ENCODE measurements around the gene PALLD. TPM values are rescaled to one million over a fixed set of nuclear protein-coding genes. Genes with fewer than 3 reads are reported as not detected.

PALLD gene
- total RNA-seq, 1 donor from 2014 or later = 85.7 TPM

DNA sequence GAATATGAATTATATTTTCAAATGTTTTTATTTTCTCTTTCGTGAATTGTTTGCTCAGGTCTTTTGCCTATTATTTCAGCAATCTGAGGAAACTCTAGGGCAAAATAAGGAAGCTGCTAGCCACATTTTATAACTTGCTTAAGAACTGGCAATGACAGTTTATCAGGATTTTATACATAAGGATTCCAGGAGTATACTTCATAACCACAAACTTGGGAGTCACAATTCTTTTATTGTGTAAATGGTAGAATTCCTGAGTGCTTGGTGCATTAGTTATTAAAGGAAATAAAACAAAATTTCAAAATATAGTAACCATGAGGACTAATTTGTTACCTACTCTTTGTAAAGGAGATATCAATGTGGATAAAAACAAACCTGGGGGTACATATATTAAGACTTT is 54.4 kb downstream of the PALLD start:
- Histone ChIP-seq H3K27me3 (no peaks in the 10 kb centered on the region), H3K4me2 (no peak overlapping the region), H3K79me2 (ENCODE audit: low read depth) (no peaks in the 10 kb centered on the region), H3F3A (ENCODE audit: low read depth) (no peaks in the 10 kb centered on the region), H3K4me1 (peaks cover 8% of the 10 kb centered on the region), H3K9me3 (ENCODE audit: low read depth) (no peaks in the 10 kb centered on the region), H3K9ac (no peak overlapping the region), H3K27ac (no peak overlapping the region), H2AFZ (replicated peaks) (no peak overlapping the region), H3K4me3 (no peak overlapping the region), H3K36me3 (no peaks in the 10 kb centered on the region), H4K20me1 (ENCODE audit: low read depth) (no peaks in the 10 kb centered on the region)
- peaks cover 25% of the 10 kb centered on the region for H3K4me1 Mint-ChIP-seq
- no peak overlapping the region for H3K27ac Mint-ChIP-seq
- no peak overlapping the region for H3K4me3 Mint-ChIP-seq
- peaks cover 2% of the 10 kb centered on the region for H3K27me3 Mint-ChIP-seq (ENCODE audit: insufficient read depth, low read depth)
- TF ChIP-seq EZH2phosphoT487 (IDR thresholded peaks at IDR 0.05) = no peak
- no peak for TF ChIP-seq EZH2 (IDR thresholded peaks at IDR 0.05)
- TF ChIP-seq, protein P1, sequence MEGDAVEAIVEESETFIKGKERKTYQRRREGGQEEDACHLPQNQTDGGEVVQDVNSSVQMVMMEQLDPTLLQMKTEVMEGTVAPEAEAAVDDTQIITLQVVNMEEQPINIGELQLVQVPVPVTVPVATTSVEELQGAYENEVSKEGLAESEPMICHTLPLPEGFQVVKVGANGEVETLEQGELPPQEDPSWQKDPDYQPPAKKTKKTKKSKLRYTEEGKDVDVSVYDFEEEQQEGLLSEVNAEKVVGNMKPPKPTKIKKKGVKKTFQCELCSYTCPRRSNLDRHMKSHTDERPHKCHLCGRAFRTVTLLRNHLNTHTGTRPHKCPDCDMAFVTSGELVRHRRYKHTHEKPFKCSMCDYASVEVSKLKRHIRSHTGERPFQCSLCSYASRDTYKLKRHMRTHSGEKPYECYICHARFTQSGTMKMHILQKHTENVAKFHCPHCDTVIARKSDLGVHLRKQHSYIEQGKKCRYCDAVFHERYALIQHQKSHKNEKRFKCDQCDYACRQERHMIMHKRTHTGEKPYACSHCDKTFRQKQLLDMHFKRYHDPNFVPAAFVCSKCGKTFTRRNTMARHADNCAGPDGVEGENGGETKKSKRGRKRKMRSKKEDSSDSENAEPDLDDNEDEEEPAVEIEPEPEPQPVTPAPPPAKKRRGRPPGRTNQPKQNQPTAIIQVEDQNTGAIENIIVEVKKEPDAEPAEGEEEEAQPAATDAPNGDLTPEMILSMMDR (IDR thresholded peaks at IDR 0.05) = no peak
- H3K36me3 Mint-ChIP-seq = no peaks in the 10 kb centered on the region
- H3K9me3 Mint-ChIP-seq = no peaks in the 10 kb centered on the region
- no peak for DNase-seq (ENCODE audit: low spot score)

DNA sequence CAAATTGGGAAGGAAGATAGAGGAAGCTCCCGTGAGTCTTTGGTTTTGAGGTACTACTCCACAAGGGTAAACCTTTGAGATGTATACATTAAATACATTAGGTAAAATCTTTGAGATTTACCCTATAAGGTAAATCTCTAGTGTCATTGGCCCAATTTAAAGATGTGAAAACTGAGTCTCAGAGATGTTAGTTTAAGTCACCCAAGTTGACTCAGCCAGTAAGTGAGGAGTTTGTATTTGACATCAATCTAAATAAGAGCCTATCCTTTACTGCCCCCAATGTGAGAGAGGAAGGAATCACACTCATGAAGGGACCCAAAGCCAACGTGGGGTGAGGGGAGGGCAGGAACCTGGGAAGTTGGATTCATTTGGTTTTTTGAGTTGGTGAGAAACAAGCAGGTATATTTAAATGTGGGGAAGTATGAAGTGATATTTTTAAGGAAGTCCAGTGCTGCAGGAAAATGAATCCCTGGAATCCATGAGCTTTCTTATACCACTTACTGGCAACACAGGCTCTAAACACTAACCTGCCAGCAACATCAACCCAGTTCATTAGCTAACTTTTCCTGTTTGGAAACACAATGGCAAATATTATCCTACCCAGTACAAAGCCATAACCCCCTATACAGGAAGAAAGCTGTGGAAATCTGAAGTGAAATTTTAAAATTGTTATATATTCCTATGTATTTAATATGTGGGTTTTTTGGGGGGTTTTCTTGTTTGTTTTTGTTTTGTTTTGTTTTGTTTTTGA is 55.3 kb downstream of the PALLD start:
- Histone ChIP-seq H3K9me3 (ENCODE audit: low read depth) (no peaks in the 10 kb centered on the region), H3K79me2 (ENCODE audit: low read depth) (no peaks in the 10 kb centered on the region), H3K4me3 (no peak overlapping the region), H2AFZ (replicated peaks) (no peak overlapping the region), H3K4me1 (peaks cover 8% of the 10 kb centered on the region), H3F3A (ENCODE audit: low read depth) (no peaks in the 10 kb centered on the region), H3K27ac (no peak overlapping the region), H3K9ac (no peak overlapping the region), H3K27me3 (no peaks in the 10 kb centered on the region), H4K20me1 (ENCODE audit: low read depth) (no peaks in the 10 kb centered on the region), H3K4me2 (no peak overlapping the region), H3K36me3 (no peaks in the 10 kb centered on the region)
- H3K27me3 Mint-ChIP-seq (ENCODE audit: insufficient read depth, low read depth) = peaks cover 2% of the 10 kb centered on the region
- no peak overlapping the region for H3K4me3 Mint-ChIP-seq
- H3K4me1 Mint-ChIP-seq = peaks cover 18% of the 10 kb centered on the region
- TF ChIP-seq, protein P1 (IDR thresholded peaks at IDR 0.05) = peak; percentile 44
- no peak for TF ChIP-seq EZH2 (IDR thresholded peaks at IDR 0.05)
- H3K36me3 Mint-ChIP-seq = no peaks in the 10 kb centered on the region
- DNase-seq (ENCODE audit: low spot score) = peak; percentile 34
- H3K27ac Mint-ChIP-seq = no peak overlapping the region
- no peaks in the 10 kb centered on the region for H3K9me3 Mint-ChIP-seq

DNA sequence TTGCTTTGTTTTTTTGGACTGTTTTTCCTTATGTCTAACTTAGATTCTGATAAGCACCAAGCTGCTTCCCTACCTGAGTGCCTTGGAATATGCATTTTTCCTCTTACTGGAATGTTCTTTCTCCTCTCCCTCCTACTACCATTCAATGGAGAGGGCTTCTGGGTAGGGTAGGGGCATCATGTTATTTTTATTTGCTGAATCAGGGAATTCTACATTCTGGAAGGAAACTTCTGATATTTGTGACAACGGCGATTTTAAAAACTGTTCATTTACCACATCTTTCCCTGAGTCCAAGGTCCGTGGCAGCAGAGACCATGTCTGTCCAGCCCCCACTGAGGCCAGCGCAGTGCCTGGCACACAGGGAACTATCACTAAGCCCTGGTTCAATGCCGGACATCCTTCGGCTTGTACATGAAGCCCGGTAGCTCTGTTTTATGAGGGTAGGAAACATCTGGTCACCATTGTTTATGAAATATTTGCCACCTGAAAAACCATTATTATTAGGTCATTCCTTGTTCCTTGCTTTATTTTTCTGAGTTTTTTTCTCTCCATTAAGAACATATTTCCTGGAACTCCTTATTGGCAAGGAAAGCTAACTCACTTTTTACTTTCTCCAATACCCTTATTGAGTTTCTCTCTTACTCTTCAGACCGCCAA is 57.0 kb downstream of the PALLD start:
- no peaks in the 10 kb centered on the region for H3K9me3 Mint-ChIP-seq
- no peak for DNase-seq (ENCODE audit: low spot score)
- Histone ChIP-seq H3K9ac (no peak overlapping the region), H3F3A (ENCODE audit: low read depth) (no peaks in the 10 kb centered on the region), H3K79me2 (ENCODE audit: low read depth) (no peaks in the 10 kb centered on the region), H2AFZ (replicated peaks) (no peak overlapping the region), H4K20me1 (ENCODE audit: low read depth) (no peaks in the 10 kb centered on the region), H3K4me3 (no peak overlapping the region), H3K9me3 (ENCODE audit: low read depth) (no peaks in the 10 kb centered on the region), H3K27ac (no peak overlapping the region), H3K36me3 (no peaks in the 10 kb centered on the region), H3K4me1 (peaks cover 8% of the 10 kb centered on the region), H3K27me3 (no peaks in the 10 kb centered on the region), H3K4me2 (no peak overlapping the region)
- H3K4me3 Mint-ChIP-seq = no peak overlapping the region
- H3K27me3 Mint-ChIP-seq (ENCODE audit: insufficient read depth, low read depth) = peaks cover 2% of the 10 kb centered on the region
- H3K27ac Mint-ChIP-seq = no peak overlapping the region
- H3K4me1 Mint-ChIP-seq = peaks cover 26% of the 10 kb centered on the region
- no peak for TF ChIP-seq EZH2 (IDR thresholded peaks at IDR 0.05)
- no peaks in the 10 kb centered on the region for H3K36me3 Mint-ChIP-seq

DNA sequence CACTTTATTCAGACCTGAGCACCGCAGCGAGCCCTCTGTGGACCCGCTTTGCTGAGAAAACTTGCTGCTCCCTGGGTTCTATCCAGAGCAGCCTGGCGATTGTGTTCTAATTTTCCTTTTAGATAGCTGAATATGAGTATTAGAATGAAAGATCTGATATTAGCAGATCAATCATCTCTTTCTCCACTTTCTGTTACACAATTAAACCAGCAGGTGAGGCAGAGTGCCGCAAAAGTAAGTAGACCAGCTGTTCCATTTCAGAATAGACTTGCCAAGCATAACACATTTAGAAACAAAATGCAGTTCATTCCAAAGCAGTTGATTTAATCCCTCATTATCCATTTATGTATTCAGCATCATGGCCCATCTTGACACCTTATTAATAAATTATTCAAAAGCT is 58.6 kb downstream of the PALLD start:
- Mint-ChIP-seq H3K4me1 (peaks cover 20% of the 10 kb centered on the region), H3K4me3 (no peak overlapping the region), H3K36me3 (no peaks in the 10 kb centered on the region), H3K27ac (no peak overlapping the region), H3K9me3 (no peaks in the 10 kb centered on the region), H3K27me3 (ENCODE audit: insufficient read depth, low read depth) (peaks cover 2% of the 10 kb centered on the region)
- Histone ChIP-seq H3K36me3 (no peaks in the 10 kb centered on the region), H3F3A (ENCODE audit: low read depth) (no peaks in the 10 kb centered on the region), H3K27me3 (no peaks in the 10 kb centered on the region), H3K9me3 (ENCODE audit: low read depth) (no peaks in the 10 kb centered on the region), H3K4me2 (no peak overlapping the region), H2AFZ (replicated peaks) (peak overlapping the region; percentile 58), H4K20me1 (ENCODE audit: low read depth) (no peaks in the 10 kb centered on the region), H3K27ac (no peak overlapping the region), H3K9ac (no peak overlapping the region), H3K4me3 (no peak overlapping the region), H3K79me2 (ENCODE audit: low read depth) (no peaks in the 10 kb centered on the region), H3K4me1 (peaks cover under 1% of the 10 kb centered on the region)
- TF ChIP-seq EZH2 (IDR thresholded peaks at IDR 0.05) (no peak), EZH2phosphoT487 (IDR thresholded peaks at IDR 0.05) (no peak)
- TF ChIP-seq, protein P1 (IDR thresholded peaks at IDR 0.05) = no peak
- no peak for DNase-seq (ENCODE audit: low spot score)
